NT2/D1 (cell line): ENCODE measurements around the gene DENND1B.
"Not testable (repeated sequence)": the region's sequence is repeated elsewhere in the genome, so short reads cannot be mapped to it uniquely, and the experiment has no call there.

Source experiments
- YY1 ChIP-seq: IDR thresholded peaks from 2 replicates; pipeline ENCODE4 v1.6.1; 2011; ENCODE audit not compliant: insufficient read length, insufficient read depth
- ZNF274 ChIP-seq: IDR thresholded peaks from 2 replicates; pipeline ENCODE4 v1.6.1; 2011; ENCODE audit warnings: mild to moderate bottlenecking, low read depth, low read length

DNA sequence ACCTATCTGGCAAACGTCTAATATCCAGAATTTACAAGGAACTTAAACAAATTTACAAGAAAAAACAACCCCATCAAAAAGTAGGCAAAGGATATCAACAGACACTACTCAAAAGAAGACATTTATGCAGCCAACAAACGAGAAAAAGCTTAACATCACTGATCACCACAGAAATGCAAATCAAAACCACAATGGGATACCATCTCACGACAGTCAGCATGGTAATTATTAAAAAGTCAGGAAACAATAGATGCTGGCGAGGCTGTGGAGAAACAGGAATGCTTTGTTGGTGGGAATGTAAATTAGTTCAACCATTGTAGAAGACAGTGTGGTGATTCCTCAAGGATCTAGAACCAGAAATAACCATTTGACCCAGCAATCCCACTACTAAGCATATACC lies 74.6 kb downstream of the DENND1B start:
- TF ChIP-seq YY1, ZNF274: not testable (repeated sequence)
